ENCODE measurements around the gene DDX1. TPM values are rescaled to one million over a fixed set of nuclear protein-coding genes. Genes with fewer than 3 reads are reported as not detected.

The DDX1 gene
- total RNA-seq, 1 donor from 2014 or later, result 60.4 TPM

DNA sequence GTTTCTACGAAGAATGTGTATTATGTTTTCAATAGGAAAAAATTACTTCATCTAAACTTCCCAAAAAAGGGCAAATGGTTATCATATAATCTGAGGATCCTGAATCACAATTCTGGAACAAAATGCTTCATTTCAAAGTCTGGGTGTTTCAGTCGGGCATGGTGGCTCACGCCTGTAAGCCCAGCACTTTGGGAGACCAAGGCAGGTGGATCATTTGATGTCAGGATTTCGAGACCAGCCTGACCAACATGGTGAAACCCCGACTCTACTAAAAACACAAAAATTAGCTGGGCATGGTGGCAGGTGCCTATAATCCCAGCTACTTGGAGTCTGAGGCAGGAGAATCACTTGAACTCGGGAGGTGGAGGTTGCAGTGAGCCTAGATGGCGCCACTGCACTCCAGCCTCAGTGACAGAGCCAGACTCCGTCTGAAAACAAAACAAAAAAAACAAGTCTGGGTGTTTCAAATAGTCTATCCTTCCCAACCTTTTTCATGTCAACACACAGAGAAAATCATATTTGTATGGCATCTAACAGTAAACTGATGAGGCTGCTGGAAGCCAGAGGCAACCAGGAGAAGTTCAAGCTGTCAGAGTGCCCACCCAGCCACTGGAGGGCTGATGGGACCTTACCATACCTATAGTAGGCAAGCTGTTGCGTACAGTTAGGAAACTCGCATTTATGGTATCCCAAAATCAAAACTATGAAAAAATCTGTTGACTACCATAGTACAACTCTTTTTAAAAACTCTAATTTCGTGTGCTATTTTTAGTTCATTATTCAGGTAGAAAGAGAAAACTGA is 45.2 kb upstream of the DDX1 start:
- Histone ChIP-seq H3K36me3 (peaks cover 28% of the 10 kb centered on the region), H3K4me3 (no peak overlapping the region), H3K9me3 (no peaks in the 10 kb centered on the region), H3K27ac (no peak overlapping the region), H3K4me1 (no peaks in the 10 kb centered on the region), H3K27me3 (ENCODE audit: low read depth) (no peaks in the 10 kb centered on the region)
- no peak for ATAC-seq
- TF ChIP-seq CTCF (IDR thresholded peaks at IDR 0.05), result peak; percentile 16
- intact Hi-C loops (cut with DNase I), result no loop called here
- no peak for DNase-seq

GRCh38 chr2:15547115-15547876 is 44.4 kb upstream of the DDX1 start:
- no peak for ATAC-seq
- no peak overlapping the region for H3K27ac ChIP-seq
- no peaks in the 10 kb centered on the region for H3K4me1 ChIP-seq
- no peak for DNase-seq
- no peaks in the 10 kb centered on the region for H3K9me3 ChIP-seq
- intact Hi-C loops (cut with DNase I), result no loop called here
- TF ChIP-seq CTCF (IDR thresholded peaks at IDR 0.05), result no peak
- H3K4me3 ChIP-seq, result no peak overlapping the region
- no peaks in the 10 kb centered on the region for H3K27me3 ChIP-seq (ENCODE audit: low read depth)
- peaks cover 31% of the 10 kb centered on the region for H3K36me3 ChIP-seq

- H3K27ac ChIP-seq, result no peak overlapping the region
- H3K36me3 ChIP-seq, result peaks cover 42% of the 10 kb centered on the region
- no peak for TF ChIP-seq CTCF (IDR thresholded peaks at IDR 0.05)
- H3K4me1 ChIP-seq, result no peaks in the 10 kb centered on the region
- H3K27me3 ChIP-seq (ENCODE audit: low read depth), result no peaks in the 10 kb centered on the region
- DNase-seq (no peak), ATAC-seq (no peak)
- intact Hi-C loops (cut with DNase I), result no loop called here
- H3K4me3 ChIP-seq, result no peak overlapping the region
- no peaks in the 10 kb centered on the region for H3K9me3 ChIP-seq
These were observed 42.7 kb upstream of the DDX1 start for GRCh38 chr2:15548974-15549373.

DNA sequence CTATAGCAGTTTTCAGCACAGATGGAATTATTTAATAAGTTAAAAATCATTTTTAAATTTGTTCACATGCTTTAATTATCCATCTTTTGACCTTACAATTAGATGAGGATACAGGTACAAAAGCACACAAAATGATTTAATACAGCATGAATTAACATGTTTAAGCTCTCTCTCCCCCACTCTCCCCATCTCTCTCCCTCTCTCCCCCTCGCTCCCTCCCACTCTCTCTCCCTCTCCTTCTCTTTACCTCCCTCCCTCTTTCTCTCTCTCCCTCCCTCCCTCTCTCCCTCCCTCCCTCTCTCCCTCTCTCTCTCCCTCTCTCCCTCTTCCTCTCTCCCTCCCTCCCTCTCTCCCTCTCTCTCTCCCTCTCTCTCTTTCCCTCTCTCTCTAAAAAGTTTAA is 38.1 kb upstream of the DDX1 start:
- H3K36me3 ChIP-seq, result peaks cover 61% of the 10 kb centered on the region
- intact Hi-C loops (cut with DNase I), result no loop called here

DNA sequence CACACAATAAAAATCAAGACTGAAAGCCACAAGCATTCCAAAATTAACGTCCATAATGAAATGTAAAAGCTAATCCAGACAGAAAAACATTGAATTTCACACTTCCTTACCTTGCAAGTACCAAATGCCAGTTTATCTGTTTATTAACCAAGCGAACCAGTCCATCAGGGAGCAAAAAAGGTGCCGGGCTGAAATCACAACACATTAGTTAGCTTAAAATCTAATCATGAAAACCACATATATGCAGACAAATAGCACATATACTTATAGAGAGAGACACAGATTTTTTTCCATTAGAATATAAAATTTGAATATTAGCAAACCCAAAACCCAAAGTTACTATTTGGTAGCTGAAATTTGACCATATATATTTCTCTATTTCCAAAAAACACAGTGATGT is 37.7 kb upstream of the DDX1 start:
- Histone ChIP-seq H3K27me3 (ENCODE audit: low read depth) (no peaks in the 10 kb centered on the region), H3K27ac (no peak overlapping the region), H3K4me3 (no peak overlapping the region), H3K4me1 (no peaks in the 10 kb centered on the region), H3K36me3 (peaks cover 57% of the 10 kb centered on the region), H3K9me3 (no peaks in the 10 kb centered on the region)
- intact Hi-C loops (cut with DNase I), result no loop called here
- no peak for ATAC-seq
- TF ChIP-seq CTCF (IDR thresholded peaks at IDR 0.05), result no peak
- no peak for DNase-seq

More for the DNA sequence above, 38.1 kb upstream of the DDX1 start:
- Histone ChIP-seq H3K9me3 (no peaks in the 10 kb centered on the region), H3K27ac (no peak overlapping the region), H3K27me3 (ENCODE audit: low read depth) (no peaks in the 10 kb centered on the region), H3K4me3 (no peak overlapping the region), H3K4me1 (no peaks in the 10 kb centered on the region)
- no peak for TF ChIP-seq CTCF (IDR thresholded peaks at IDR 0.05)
- ATAC-seq, result no peak
- DNase-seq, result no peak
